ENCODE data around the gene MYL10.
A peak's percentile ranks its signal among the peaks of the same experiment; 100 is the strongest.

The MYL10 gene

GRCh38 chr7:101628522-101628921 lies 574 bp downstream of the MYL10 start:
- Mint-ChIP-seq H3K27ac (peak overlapping the region; percentile 34 to 78 (median 68)), H3K4me1 (peaks cover 58% of the 10 kb centered on the region), H3K36me3 (ENCODE audit: low read depth) (no peaks in the 10 kb centered on the region)

GRCh38 chr7:101626758-101627157 lies 2.3 kb downstream of the MYL10 start:
- Mint-ChIP-seq H3K9me3 (no peaks in the 10 kb centered on the region), H3K27me3 (ENCODE audit: low read depth) (peaks cover 11% of the 10 kb centered on the region), H3K27ac (peak overlapping the region in 2 of 3 experiments; percentile 35 to 95), H3K36me3 (ENCODE audit: low read depth) (no peaks in the 10 kb centered on the region), H3K4me3 (no peak overlapping the region), H3K4me1 (peaks cover 46% of the 10 kb centered on the region)
- TF ChIP-seq CTCF (IDR thresholded peaks at IDR 0.05; ENCODE audit: unreplicated experiment in 3 of 3), result no peak

More at GRCh38 chr7:101628522-101628921, 574 bp downstream of the MYL10 start:
- Mint-ChIP-seq H3K9me3 (no peaks in the 10 kb centered on the region), H3K27me3 (ENCODE audit: low read depth) (peaks cover 11% of the 10 kb centered on the region), H3K4me3 (peak overlapping the region in 1 of 3 experiments; percentile 39)
- no peak for TF ChIP-seq CTCF (IDR thresholded peaks at IDR 0.05; ENCODE audit: unreplicated experiment in 3 of 3)

GRCh38 chr7:101626069-101626671 lies 2.9 kb downstream of the MYL10 start:
- Mint-ChIP-seq H3K9me3 (no peaks in the 10 kb centered on the region), H3K27me3 (ENCODE audit: low read depth) (peaks cover 11% of the 10 kb centered on the region), H3K36me3 (ENCODE audit: low read depth) (no peaks in the 10 kb centered on the region), H3K4me3 (peak overlapping the region in 1 of 3 experiments; percentile 50), H3K27ac (peak overlapping the region; percentile 75 to 95 (median 78)), H3K4me1 (peaks cover 41% of the 10 kb centered on the region)
- no peak for TF ChIP-seq CTCF (IDR thresholded peaks at IDR 0.05; ENCODE audit: unreplicated experiment in 3 of 3)

GRCh38 chr7:101625031-101625791 lies 3.9 kb downstream of the MYL10 start:
- H3K27ac Mint-ChIP-seq, result peak overlapping the region; percentile 75 to 95 (median 78)
- H3K36me3 Mint-ChIP-seq (ENCODE audit: low read depth), result no peaks in the 10 kb centered on the region
- TF ChIP-seq CTCF (IDR thresholded peaks at IDR 0.05; ENCODE audit: unreplicated experiment in 3 of 3), result peak; percentile 15 to 17 (median 15)
- peak overlapping the region; percentile 28 to 50 (median 42) for H3K4me3 Mint-ChIP-seq
- peaks cover 14% of the 10 kb centered on the region for H3K27me3 Mint-ChIP-seq (ENCODE audit: low read depth)
- no peaks in the 10 kb centered on the region for H3K9me3 Mint-ChIP-seq
- peaks cover 37% of the 10 kb centered on the region for H3K4me1 Mint-ChIP-seq

GRCh38 chr7:101624246-101625001 lies 4.7 kb downstream of the MYL10 start:
- Mint-ChIP-seq H3K4me1 (peaks cover 37% of the 10 kb centered on the region), H3K27ac (peak overlapping the region; percentile 75 to 95 (median 78)), H3K27me3 (ENCODE audit: low read depth) (peaks cover 17% of the 10 kb centered on the region), H3K9me3 (no peaks in the 10 kb centered on the region), H3K4me3 (peak overlapping the region in 2 of 3 experiments; percentile 5 to 28), H3K36me3 (ENCODE audit: low read depth) (no peaks in the 10 kb centered on the region)
- no peak for TF ChIP-seq CTCF (IDR thresholded peaks at IDR 0.05; ENCODE audit: unreplicated experiment in 3 of 3)
